Adipocyte (in vitro differentiated cells): ENCODE measurements around the gene GARNL3.

ENCODE experiments used
- DNase-seq: peaks from one replicate; pipeline ENCODE4 v3.0.0-alpha.2; 2015; ENCODE audit warnings: low read depth
- H3K27me3 ChIP-seq: replicated peaks from 2 replicates; pipeline ENCODE4 v1.7.0; 2013; ENCODE audit warnings: mild to moderate bottlenecking, low read length, moderate library complexity; ENCODE audit not compliant: control insufficient read depth, insufficient read depth
- H3K36me3 ChIP-seq: 2 replicates; pipeline ENCODE4 v1.7.0; 2013; ENCODE audit warnings: low read length, mild to moderate bottlenecking, moderate library complexity; ENCODE audit not compliant: control insufficient read depth, insufficient read depth, severe bottlenecking
- H3K4me1 ChIP-seq: 2 replicates; pipeline ENCODE4 v1.7.0; 2013; ENCODE audit warnings: mild to moderate bottlenecking, low read length, moderate library complexity; ENCODE audit not compliant: control insufficient read depth, insufficient read depth
- H3K4me3 ChIP-seq: 2 replicates; pipeline ENCODE4 v1.7.0; 2013; ENCODE audit warnings: mild to moderate bottlenecking, low read length, moderate library complexity
- H3K9ac ChIP-seq: 2 replicates; pipeline ENCODE4 v1.7.0; 2013; ENCODE audit warnings: mild to moderate bottlenecking, low read length, moderate library complexity
- H3K9me3 ChIP-seq: 2 replicates; pipeline ENCODE4 v1.7.0; 2013; ENCODE audit warnings: mild to moderate bottlenecking, low read length, moderate library complexity; ENCODE audit not compliant: control insufficient read depth

The GARNL3 gene

GRCh38 chr9:127382541-127382940, 118.0 kb downstream of the GARNL3 start:
- Histone ChIP-seq H3K9me3 (peaks cover 14% of the 10 kb centered on the region), H3K9ac (no peak overlapping the region), H3K4me1 (no peaks in the 10 kb centered on the region), H3K4me3 (no peak overlapping the region), H3K36me3 (no peaks in the 10 kb centered on the region), H3K27me3 (peaks cover 77% of the 10 kb centered on the region)
- DNase-seq = no peak

- Histone ChIP-seq H3K27me3 (peaks cover 69% of the 10 kb centered on the region), H3K9me3 (peaks cover 8% of the 10 kb centered on the region), H3K36me3 (no peaks in the 10 kb centered on the region), H3K4me1 (peaks cover 12% of the 10 kb centered on the region), H3K9ac (no peak overlapping the region), H3K4me3 (no peak overlapping the region)
- no peak for DNase-seq
Measured at GRCh38 chr9:127384016-127384730, 119.6 kb downstream of the GARNL3 start.

- no peak overlapping the region for H3K9ac ChIP-seq
- H3K27me3 ChIP-seq = peaks cover 68% of the 10 kb centered on the region
- no peak for DNase-seq
- no peaks in the 10 kb centered on the region for H3K36me3 ChIP-seq
- H3K9me3 ChIP-seq = peaks cover 2% of the 10 kb centered on the region
- no peak overlapping the region for H3K4me3 ChIP-seq
- H3K4me1 ChIP-seq = peaks cover 12% of the 10 kb centered on the region
Measured at GRCh38 chr9:127384901-127385300, 120.3 kb downstream of the GARNL3 start.

GRCh38 chr9:127386249-127386648, 121.7 kb downstream of the GARNL3 start:
- no peak for DNase-seq
- Histone ChIP-seq H3K4me3 (no peak overlapping the region), H3K9me3 (no peaks in the 10 kb centered on the region), H3K27me3 (peaks cover 69% of the 10 kb centered on the region), H3K4me1 (peaks cover 12% of the 10 kb centered on the region), H3K9ac (no peak overlapping the region), H3K36me3 (no peaks in the 10 kb centered on the region)

- no peak for DNase-seq
Measured at GRCh38 chr9:127386981-127387380, 122.4 kb downstream of the GARNL3 start.

GRCh38 chr9:127388037-127388855, 123.7 kb downstream of the GARNL3 start:
- peak; percentile 98 for DNase-seq

More at GRCh38 chr9:127386981-127387380, 122.4 kb downstream of the GARNL3 start:
- Histone ChIP-seq H3K4me1 (peaks cover 12% of the 10 kb centered on the region), H3K4me3 (no peak overlapping the region), H3K27me3 (peaks cover 73% of the 10 kb centered on the region), H3K36me3 (no peaks in the 10 kb centered on the region), H3K9ac (no peak overlapping the region), H3K9me3 (no peaks in the 10 kb centered on the region)

GRCh38 chr9:127388856-127389238, 124.3 kb downstream of the GARNL3 start:
- peak; percentile 4 for DNase-seq
- H3K9ac ChIP-seq = no peak overlapping the region

More at GRCh38 chr9:127388037-127388855, 123.7 kb downstream of the GARNL3 start:
- Histone ChIP-seq H3K9ac (no peak overlapping the region), H3K27me3 (peaks cover 78% of the 10 kb centered on the region), H3K4me1 (peaks cover 12% of the 10 kb centered on the region), H3K36me3 (no peaks in the 10 kb centered on the region), H3K4me3 (no peak overlapping the region), H3K9me3 (no peaks in the 10 kb centered on the region)

GRCh38 chr9:127389381-127390247, 125.0 kb downstream of the GARNL3 start:
- no peak overlapping the region for H3K4me3 ChIP-seq
- H3K9ac ChIP-seq = no peak overlapping the region
- H3K4me1 ChIP-seq = peaks cover 12% of the 10 kb centered on the region
- H3K36me3 ChIP-seq = no peaks in the 10 kb centered on the region
- no peak for DNase-seq
- H3K9me3 ChIP-seq = no peaks in the 10 kb centered on the region
- H3K27me3 ChIP-seq = peaks cover 72% of the 10 kb centered on the region

More at GRCh38 chr9:127388856-127389238, 124.3 kb downstream of the GARNL3 start:
- Histone ChIP-seq H3K9me3 (no peaks in the 10 kb centered on the region), H3K4me3 (no peak overlapping the region), H3K27me3 (peaks cover 78% of the 10 kb centered on the region), H3K36me3 (no peaks in the 10 kb centered on the region), H3K4me1 (peaks cover 12% of the 10 kb centered on the region)

- H3K9me3 ChIP-seq = no peaks in the 10 kb centered on the region
- H3K27me3 ChIP-seq = peaks cover 72% of the 10 kb centered on the region
- H3K4me3 ChIP-seq = no peak overlapping the region
- peaks cover 12% of the 10 kb centered on the region for H3K4me1 ChIP-seq
- no peaks in the 10 kb centered on the region for H3K36me3 ChIP-seq
- no peak overlapping the region for H3K9ac ChIP-seq
- DNase-seq = no peak
Measured at GRCh38 chr9:127390248-127390545, 125.6 kb downstream of the GARNL3 start.

GRCh38 chr9:127390563-127390962, 126.0 kb downstream of the GARNL3 start:
- Histone ChIP-seq H3K27me3 (peaks cover 72% of the 10 kb centered on the region), H3K4me1 (peaks cover 12% of the 10 kb centered on the region), H3K36me3 (no peaks in the 10 kb centered on the region), H3K9me3 (no peaks in the 10 kb centered on the region), H3K4me3 (no peak overlapping the region), H3K9ac (no peak overlapping the region)
- DNase-seq = no peak

GRCh38 chr9:127392166-127392565, 127.6 kb downstream of the GARNL3 start:
- Histone ChIP-seq H3K36me3 (no peaks in the 10 kb centered on the region), H3K27me3 (peaks cover 67% of the 10 kb centered on the region), H3K9ac (no peak overlapping the region), H3K4me1 (peaks cover 12% of the 10 kb centered on the region), H3K9me3 (no peaks in the 10 kb centered on the region), H3K4me3 (no peak overlapping the region)
- no peak for DNase-seq
